Measurements from ENCODE around the gene FAM219A. TPM values are rescaled to one million over a fixed set of nuclear protein-coding genes. Genes with fewer than 3 reads are reported as not detected.

The FAM219A gene
- total RNA-seq, 2 donors from 2014 or later, result 17.1 to 19.6 TPM

- Histone ChIP-seq H3K9me3 (ENCODE audit: control insufficient read depth, low read length) (no peaks in the 10 kb centered on the region), H3K27ac (ENCODE audit: low read depth, low read length) (no peak overlapping the region), H3K36me3 (ENCODE audit: control insufficient read depth, insufficient read depth, low read length) (no peaks in the 10 kb centered on the region), H3K27me3 (ENCODE audit: control insufficient read depth, insufficient read depth, low read length, poor library complexity, severe bottlenecking) (peaks cover 54% of the 10 kb centered on the region), H3K4me3 (ENCODE audit: low read length) (no peak overlapping the region), H3K4me1 (ENCODE audit: control insufficient read depth, insufficient read depth, low read length) (no peaks in the 10 kb centered on the region), H3K9ac (ENCODE audit: extremely low read depth, low read length, poor library complexity, severe bottlenecking) (no peak overlapping the region)
- H3K27ac Mint-ChIP-seq, result no peak overlapping the region
- peaks cover 65% of the 10 kb centered on the region for H3K27me3 Mint-ChIP-seq (ENCODE audit: insufficient read depth)
- no peak overlapping the region for H3K4me3 Mint-ChIP-seq
- TF ChIP-seq CTCF (conservative IDR thresholded peaks at IDR 0.05), result no peak
- peak; percentile 32 for DNase-seq
- 80 to 89% methylated on average over 3 to 5 of the region's 5 CpGs for WGBS, 2 experiments (ENCODE audit: insufficient coverage in 1 of 2, insufficient read length in 1 of 2)
- peaks cover 10% of the 10 kb centered on the region for H3K4me1 Mint-ChIP-seq
- H3K36me3 Mint-ChIP-seq (ENCODE audit: low read depth), result no peaks in the 10 kb centered on the region
- no peaks in the 10 kb centered on the region for H3K9me3 Mint-ChIP-seq
These were observed 76.3 kb downstream of the FAM219A start for GRCh38 chr9:34382054-34382453.

DNA sequence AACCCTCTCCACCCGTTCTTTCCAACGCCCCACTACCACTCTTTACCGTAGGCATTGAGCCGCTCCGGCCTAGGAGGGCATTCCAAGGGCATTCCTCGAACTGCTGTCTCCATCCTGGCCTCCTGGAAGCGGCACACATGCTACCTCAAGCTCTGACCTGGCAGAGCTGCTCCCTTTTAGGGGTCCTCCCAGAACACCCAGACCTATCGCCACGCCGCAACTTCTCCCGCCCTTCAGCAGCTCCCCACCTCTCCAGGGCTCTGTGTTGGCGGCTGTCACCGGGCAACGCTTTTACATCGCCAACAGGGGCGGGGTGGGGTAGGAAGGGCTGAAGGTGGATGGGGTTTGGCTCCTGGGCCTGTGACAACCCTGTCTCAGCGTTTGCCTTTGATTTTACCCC lies 77.0 kb downstream of the FAM219A start:
- Mint-ChIP-seq H3K4me1 (peaks cover 10% of the 10 kb centered on the region), H3K36me3 (ENCODE audit: low read depth) (no peaks in the 10 kb centered on the region), H3K4me3 (peak overlapping the region; percentile 68), H3K27ac (no peak overlapping the region), H3K9me3 (no peaks in the 10 kb centered on the region), H3K27me3 (ENCODE audit: insufficient read depth) (peaks cover 65% of the 10 kb centered on the region)
- Histone ChIP-seq H3K36me3 (ENCODE audit: control insufficient read depth, insufficient read depth, low read length) (no peaks in the 10 kb centered on the region), H3K4me3 (ENCODE audit: low read length) (peak overlapping the region; percentile 83), H3K27ac (ENCODE audit: low read depth, low read length) (no peak overlapping the region), H3K4me1 (ENCODE audit: control insufficient read depth, insufficient read depth, low read length) (no peaks in the 10 kb centered on the region), H3K27me3 (ENCODE audit: control insufficient read depth, insufficient read depth, low read length, poor library complexity, severe bottlenecking) (peaks cover 54% of the 10 kb centered on the region), H3K9ac (ENCODE audit: extremely low read depth, low read length, poor library complexity, severe bottlenecking) (no peak overlapping the region), H3K9me3 (ENCODE audit: control insufficient read depth, low read length) (no peaks in the 10 kb centered on the region)
- 35 to 49% methylated on average over 10 to 17 of the region's 17 CpGs for WGBS, 2 experiments (ENCODE audit: insufficient coverage in 1 of 2, insufficient read length in 1 of 2)
- TF ChIP-seq CTCF (conservative IDR thresholded peaks at IDR 0.05), result no peak
- DNase-seq, result peak; percentile 75

- H3K36me3 ChIP-seq (ENCODE audit: control insufficient read depth, insufficient read depth, low read length), result no peaks in the 10 kb centered on the region
- Mint-ChIP-seq H3K36me3 (ENCODE audit: low read depth) (no peaks in the 10 kb centered on the region), H3K4me3 (peak overlapping the region; percentile 68), H3K27ac (no peak overlapping the region), H3K4me1 (peaks cover 10% of the 10 kb centered on the region), H3K9me3 (no peaks in the 10 kb centered on the region), H3K27me3 (ENCODE audit: insufficient read depth) (peaks cover 65% of the 10 kb centered on the region)
- H3K9me3 ChIP-seq (ENCODE audit: control insufficient read depth, low read length), result no peaks in the 10 kb centered on the region
- H3K27ac ChIP-seq (ENCODE audit: low read depth, low read length), result no peak overlapping the region
- 5% methylated on average over 17 to 59 of the region's 59 CpGs for WGBS, 2 experiments (ENCODE audit: insufficient coverage in 1 of 2, insufficient read length in 1 of 2)
- no peak for TF ChIP-seq CTCF (conservative IDR thresholded peaks at IDR 0.05)
- H3K4me3 ChIP-seq (ENCODE audit: low read length), result peak overlapping the region; percentile 83
- peak; percentile 96 for DNase-seq
- no peak overlapping the region for H3K9ac ChIP-seq (ENCODE audit: extremely low read depth, low read length, poor library complexity, severe bottlenecking)
- peaks cover 54% of the 10 kb centered on the region for H3K27me3 ChIP-seq (ENCODE audit: control insufficient read depth, insufficient read depth, low read length, poor library complexity, severe bottlenecking)
- H3K4me1 ChIP-seq (ENCODE audit: control insufficient read depth, insufficient read depth, low read length), result no peaks in the 10 kb centered on the region
These were observed 77.7 kb downstream of the FAM219A start for GRCh38 chr9:34380511-34381315.

Measured in endodermal cell (in vitro differentiated cells).